ENCODE data around the gene MVK.

MVK gene

DNA sequence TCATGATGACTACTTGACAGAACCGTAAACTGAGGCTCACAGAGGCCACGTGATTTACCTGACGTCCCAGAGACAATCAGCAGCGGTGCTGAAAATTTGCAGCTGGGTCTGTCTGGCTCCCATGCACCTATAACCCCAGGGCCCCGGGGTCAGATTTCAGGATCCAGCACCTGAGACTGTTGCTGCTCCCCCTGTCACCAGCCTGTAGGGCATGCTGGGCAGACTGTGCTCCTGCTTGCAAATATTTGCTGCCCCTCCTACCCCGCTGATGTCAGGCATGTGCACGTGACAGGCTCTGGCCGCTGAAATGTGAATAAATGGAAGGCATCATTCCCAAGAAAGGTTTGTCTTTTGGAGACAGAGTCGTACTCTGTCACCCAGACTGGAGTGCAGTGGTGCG is 6.3 kb upstream of the MVK start:
- Histone ChIP-seq H3K36me3 (ENCODE audit: insufficient read depth, low read length) (peaks cover 33% of the 10 kb centered on the region), H3K9me3 (ENCODE audit: low read length) (no peaks in the 10 kb centered on the region), H3K79me2 (ENCODE audit: insufficient read depth, low read length) (no peaks in the 10 kb centered on the region), H3K4me2 (ENCODE audit: low read length) (no peak overlapping the region), H3K4me1 (ENCODE audit: insufficient read depth, low read length, severe bottlenecking) (peaks cover under 1% of the 10 kb centered on the region), H3K27ac (ENCODE audit: low read depth, low read length, poor library complexity, severe bottlenecking) (no peak overlapping the region), H3K27me3 (ENCODE audit: insufficient read depth, low read length) (no peaks in the 10 kb centered on the region), H2AFZ (ENCODE audit: low read length) (no peak overlapping the region), H3K9me2 (ENCODE audit: low read depth, low read length) (no peaks in the 10 kb centered on the region), H4K20me1 (ENCODE audit: insufficient read depth, low read length) (no peaks in the 10 kb centered on the region), H3F3A (ENCODE audit: insufficient read depth, low read length) (no peaks in the 10 kb centered on the region), H3K9ac (ENCODE audit: low read length) (no peak overlapping the region), H3K4me3 (ENCODE audit: low read depth, low read length, poor library complexity, severe bottlenecking) (no peak overlapping the region)
- TF ChIP-seq, protein P1, sequence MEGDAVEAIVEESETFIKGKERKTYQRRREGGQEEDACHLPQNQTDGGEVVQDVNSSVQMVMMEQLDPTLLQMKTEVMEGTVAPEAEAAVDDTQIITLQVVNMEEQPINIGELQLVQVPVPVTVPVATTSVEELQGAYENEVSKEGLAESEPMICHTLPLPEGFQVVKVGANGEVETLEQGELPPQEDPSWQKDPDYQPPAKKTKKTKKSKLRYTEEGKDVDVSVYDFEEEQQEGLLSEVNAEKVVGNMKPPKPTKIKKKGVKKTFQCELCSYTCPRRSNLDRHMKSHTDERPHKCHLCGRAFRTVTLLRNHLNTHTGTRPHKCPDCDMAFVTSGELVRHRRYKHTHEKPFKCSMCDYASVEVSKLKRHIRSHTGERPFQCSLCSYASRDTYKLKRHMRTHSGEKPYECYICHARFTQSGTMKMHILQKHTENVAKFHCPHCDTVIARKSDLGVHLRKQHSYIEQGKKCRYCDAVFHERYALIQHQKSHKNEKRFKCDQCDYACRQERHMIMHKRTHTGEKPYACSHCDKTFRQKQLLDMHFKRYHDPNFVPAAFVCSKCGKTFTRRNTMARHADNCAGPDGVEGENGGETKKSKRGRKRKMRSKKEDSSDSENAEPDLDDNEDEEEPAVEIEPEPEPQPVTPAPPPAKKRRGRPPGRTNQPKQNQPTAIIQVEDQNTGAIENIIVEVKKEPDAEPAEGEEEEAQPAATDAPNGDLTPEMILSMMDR (IDR thresholded peaks at IDR 0.05; ENCODE audit: low read length), result no peak
- TF ChIP-seq EZH2 (IDR thresholded peaks at IDR 0.05; ENCODE audit: borderline replicate concordance, low read length), result no peak

DNA sequence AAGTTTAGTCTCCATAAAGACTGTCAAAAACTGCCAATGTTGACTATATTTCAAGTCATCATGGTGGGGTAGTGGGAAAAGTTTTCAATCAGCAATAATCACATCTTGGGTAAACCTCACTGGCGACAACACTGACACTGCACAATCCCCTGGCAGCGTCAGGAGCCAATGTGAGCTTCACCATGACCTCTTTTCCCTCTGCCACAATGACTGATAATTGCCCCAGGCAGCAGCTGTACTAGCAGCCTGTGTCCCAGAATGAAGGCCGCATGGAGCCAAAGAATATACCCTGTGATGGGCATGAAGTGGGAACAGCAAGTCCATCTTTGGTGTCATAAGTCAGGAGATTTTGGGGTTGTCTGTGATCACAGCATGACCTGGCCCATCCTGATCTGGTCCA is 5.6 kb upstream of the MVK start:
- Histone ChIP-seq H3K79me2 (ENCODE audit: insufficient read depth, low read length) (no peaks in the 10 kb centered on the region), H3K4me1 (ENCODE audit: insufficient read depth, low read length, severe bottlenecking) (peaks cover 6% of the 10 kb centered on the region), H3F3A (ENCODE audit: insufficient read depth, low read length) (no peaks in the 10 kb centered on the region), H3K36me3 (ENCODE audit: insufficient read depth, low read length) (peaks cover 26% of the 10 kb centered on the region), H3K4me2 (ENCODE audit: low read length) (no peak overlapping the region), H3K9me2 (ENCODE audit: low read depth, low read length) (no peaks in the 10 kb centered on the region), H3K27ac (ENCODE audit: low read depth, low read length, poor library complexity, severe bottlenecking) (no peak overlapping the region), H2AFZ (ENCODE audit: low read length) (no peak overlapping the region), H3K9ac (ENCODE audit: low read length) (no peak overlapping the region), H4K20me1 (ENCODE audit: insufficient read depth, low read length) (no peaks in the 10 kb centered on the region), H3K27me3 (ENCODE audit: insufficient read depth, low read length) (no peaks in the 10 kb centered on the region), H3K4me3 (ENCODE audit: low read depth, low read length, poor library complexity, severe bottlenecking) (no peak overlapping the region), H3K9me3 (ENCODE audit: low read length) (no peaks in the 10 kb centered on the region)
- no peak for TF ChIP-seq EZH2 (IDR thresholded peaks at IDR 0.05; ENCODE audit: borderline replicate concordance, low read length)
- TF ChIP-seq, protein P1 (IDR thresholded peaks at IDR 0.05; ENCODE audit: low read length), result no peak

DNA sequence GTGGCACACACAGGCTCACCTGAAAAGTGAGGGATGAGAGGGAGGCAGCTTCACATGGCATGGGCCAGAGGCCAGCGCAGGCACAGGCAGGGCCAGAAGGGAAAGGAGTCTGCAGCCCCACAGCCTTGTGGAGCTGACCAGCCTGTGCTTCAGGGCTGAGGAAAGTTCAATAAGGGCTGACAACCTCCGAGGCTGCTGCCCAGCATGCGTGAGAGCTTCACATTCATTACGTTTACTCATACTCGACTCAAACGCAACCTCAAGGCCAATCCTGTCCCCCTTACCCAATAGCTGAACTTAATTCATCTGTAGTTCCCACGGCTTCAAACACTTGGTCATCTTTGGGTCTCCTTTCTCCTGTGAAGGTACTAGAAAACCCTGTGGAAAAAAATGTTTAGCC is 5.1 kb upstream of the MVK start:
- Histone ChIP-seq H4K20me1 (ENCODE audit: insufficient read depth, low read length) (no peaks in the 10 kb centered on the region), H3K36me3 (ENCODE audit: insufficient read depth, low read length) (peaks cover 21% of the 10 kb centered on the region), H3K9me3 (ENCODE audit: low read length) (no peaks in the 10 kb centered on the region), H3K27ac (ENCODE audit: low read depth, low read length, poor library complexity, severe bottlenecking) (no peak overlapping the region), H3K4me2 (ENCODE audit: low read length) (no peak overlapping the region), H3K9ac (ENCODE audit: low read length) (no peak overlapping the region), H3F3A (ENCODE audit: insufficient read depth, low read length) (no peaks in the 10 kb centered on the region), H2AFZ (ENCODE audit: low read length) (no peak overlapping the region), H3K4me1 (ENCODE audit: insufficient read depth, low read length, severe bottlenecking) (peaks cover 6% of the 10 kb centered on the region), H3K79me2 (ENCODE audit: insufficient read depth, low read length) (no peaks in the 10 kb centered on the region), H3K27me3 (ENCODE audit: insufficient read depth, low read length) (no peaks in the 10 kb centered on the region), H3K9me2 (ENCODE audit: low read depth, low read length) (no peaks in the 10 kb centered on the region), H3K4me3 (ENCODE audit: low read depth, low read length, poor library complexity, severe bottlenecking) (no peak overlapping the region)
- no peak for TF ChIP-seq EZH2 (IDR thresholded peaks at IDR 0.05; ENCODE audit: borderline replicate concordance, low read length)
- TF ChIP-seq, protein P1 (IDR thresholded peaks at IDR 0.05; ENCODE audit: low read length), result no peak

All from OCI-LY1 (cell line).